ENCODE measurements around the gene RNF7. TPM values are rescaled to one million over a fixed set of nuclear protein-coding genes. Genes with fewer than 3 reads are reported as not detected.

Gene RNF7
- total and polyA plus RNA-seq, 9 of the 15 experiments (the other 6 are each of a cell fraction or from before 2014, with no cell fraction given) = 38.8 to 133 (median 80.5) TPM

GRCh38 chr3:141737678-141738021 lies 448 bp upstream of the RNF7 start (continued):
- 0 out of 4 replicates have a peak, but pooled peaks of 1 of the 2 experiments have one; percentile 42 for TF ChIP-seq BCLAF1 (IDR thresholded peaks at IDR 0.05; ENCODE audit: borderline replicate concordance in 1 of 2, control insufficient read depth in 1 of 2, low read depth in 2 of 2, low read length in 1 of 2)

- Histone ChIP-seq H2AFZ (ENCODE audit: low read depth, low read length) (peak overlapping the region; percentile 99), H3K27me3 (ENCODE audit: control insufficient read depth in 2 of 2, insufficient read depth in 2 of 2, low read length in 2 of 2) (no peaks in the 10 kb centered on the region), H3K4me3 (peak overlapping the region; percentile 92), H3K4me2 (ENCODE audit: insufficient read depth, low read length) (peak overlapping the region; percentile 97), H3K4me1 (replicated peaks in 1 of 2; ENCODE audit: control insufficient read depth in 2 of 2, insufficient read depth in 2 of 2, low read length in 2 of 2) (peaks cover 10 to 39% of the 10 kb centered on the region in 2 experiments), H3K27ac (ENCODE audit: extremely low read depth, low read depth, low read length) (peak overlapping the region; percentile 88), H3K79me2 (ENCODE audit: control insufficient read depth, insufficient read depth, low read length) (peaks cover 55% of the 10 kb centered on the region), H3K9me1 (ENCODE audit: control insufficient read depth, insufficient read depth, low read length) (no peaks in the 10 kb centered on the region), H3K36me3 (ENCODE audit: control insufficient read depth, insufficient read depth, low read length) (peaks cover 23% of the 10 kb centered on the region; the same call in 2 of the 3 replicates), H3K9me3 (replicated peaks; ENCODE audit: control insufficient read depth, insufficient read depth, low read depth, low read length) (no peaks in the 10 kb centered on the region), H3K9ac (ENCODE audit: insufficient read depth in 1 of 2, low read depth in 2 of 2, low read length in 2 of 2) (peak overlapping the region; percentile 90 to 99), H4K20me1 (replicated peaks; ENCODE audit: control insufficient read depth, insufficient read depth, low read length) (no peaks in the 10 kb centered on the region)
- ChIA-PET POLR2A (interaction anchor here (0.6 to 1.8 kb wide), 12 partner anchors 9 to 174 kb away, joined by 3 to 11 read pairs (median 4); no protein-coding TSS in a partner anchor), CTCF (ENCODE audit: low intra/inter-chr PET ratio) (interaction anchor here (0.6 to 2.5 kb wide), 3 partner anchors 118 to 162 kb away, joined by 3 to 16 read pairs (median 5); no protein-coding TSS in a partner anchor)
- DNase-seq (ENCODE audit: extremely low read depth in 1 of 4, low spot score in 3 of 4) = peak in 3 of 4 experiments; percentile 20 to 57 (median 22)
- BruUV-seq (replicated peaks) = TSS peak; percentile 44
- intact Hi-C loops (cut with micrococcal nuclease) (loop anchor here (1.0 to 5.0 kb wide), 6 partner anchors 94 to 278 kb away; no protein-coding TSS in a partner anchor), in situ Hi-C loops (cut with MboI) (no loop called here)
- ATAC-seq = peak; percentile 47
- under 1% methylated on average over 11 of the region's 11 CpGs for WGBS (ENCODE audit: insufficient coverage, low coverage, missing lambda C conversion rate)
- peak; percentile 40 for FAIRE-seq
- TF ChIP-seq MEF2D (tag; conservative IDR thresholded peaks at IDR 0.05; ENCODE audit: low read depth) (no peak), JUND (IDR thresholded peaks at IDR 0.05; ENCODE audit: borderline replicate concordance, low read depth, low read length) (peak; percentile 54; the same call in 1 of the 2 replicates), JUND (tag; IDR thresholded peaks at IDR 0.05; ENCODE audit: borderline replicate concordance, low read depth, low read length) (no peak), ETV1 (tag; conservative IDR thresholded peaks at IDR 0.05; ENCODE audit: low read depth) (peak; percentile 46), ZBTB2 (IDR thresholded peaks at IDR 0.05) (peak; percentile 4; the same call in 1 of the 2 replicates), MLLT1 (IDR thresholded peaks at IDR 0.05) (0 out of 4 replicates have a peak, but pooled peaks of 1 of the 2 experiments have one; percentile 6), CEBPB (tag; IDR thresholded peaks at IDR 0.05) (peak; percentile 71; the same call in 1 of the 2 replicates), E2F3 (CRISPR knock-in tag; IDR thresholded peaks at IDR 0.05) (no peak), ZHX1 (conservative IDR thresholded peaks at IDR 0.05; ENCODE audit: low read length) (no peak)
Observed at GRCh38 chr3:141738891-141739363, 829 bp downstream of the RNF7 start.

Data from K562 (cell line).